ENCODE measurements around the gene TULP4.
"Not testable (repeated sequence)": the region's sequence is repeated elsewhere in the genome, so short reads cannot be mapped to it uniquely, and the experiment has no call there.

The TULP4 gene

GRCh38 chr6:158329531-158329930, 17.3 kb downstream of the TULP4 start:
- no peak for DNase-seq

GRCh38 chr6:158330016-158330415, 17.8 kb downstream of the TULP4 start:
- no peak for DNase-seq

- DNase-seq: no peak
Measured at GRCh38 chr6:158332237-158332636, 20.0 kb downstream of the TULP4 start.

- no peak for DNase-seq
Measured at GRCh38 chr6:158333094-158333493, 20.8 kb downstream of the TULP4 start.

GRCh38 chr6:158334534-158334933, 22.3 kb downstream of the TULP4 start:
- no peak for DNase-seq

- DNase-seq: no peak
Measured at GRCh38 chr6:158337332-158337731, 25.1 kb downstream of the TULP4 start.

- DNase-seq: no peak
Measured at GRCh38 chr6:158338311-158339112, 26.2 kb downstream of the TULP4 start.

- not testable (repeated sequence) for DNase-seq
Measured at GRCh38 chr6:158339197-158339596, 26.9 kb downstream of the TULP4 start.

GRCh38 chr6:158340252-158340651, 28.0 kb downstream of the TULP4 start:
- no peak for DNase-seq

GRCh38 chr6:158344534-158344933, 32.3 kb downstream of the TULP4 start:
- no peak for DNase-seq

GRCh38 chr6:158345444-158345843, 33.2 kb downstream of the TULP4 start:
- not testable (repeated sequence) for DNase-seq

- no peak for DNase-seq
Measured at GRCh38 chr6:158347335-158347734, 35.1 kb downstream of the TULP4 start.

GRCh38 chr6:158348737-158349504, 36.7 kb downstream of the TULP4 start:
- DNase-seq: not testable (repeated sequence)

GRCh38 chr6:158349505-158350275, 37.4 kb downstream of the TULP4 start:
- DNase-seq: not testable (repeated sequence)

GRCh38 chr6:158350731-158351130, 38.5 kb downstream of the TULP4 start:
- DNase-seq: not testable (repeated sequence)

- DNase-seq: no peak
Measured at GRCh38 chr6:158353883-158354877, 41.9 kb downstream of the TULP4 start.

GRCh38 chr6:158356586-158357546, 44.6 kb downstream of the TULP4 start:
- DNase-seq: no peak

- DNase-seq: no peak
Measured at GRCh38 chr6:158357570-158358216, 45.4 kb downstream of the TULP4 start.

GRCh38 chr6:158358450-158359077, 46.3 kb downstream of the TULP4 start:
- DNase-seq: no peak

- DNase-seq: no peak
Measured at GRCh38 chr6:158361068-158361467, 48.8 kb downstream of the TULP4 start.
